HG03280 (cell line): Measurements from ENCODE around the gene ZNF695.

Experiments
- ATAC-seq: cut with Tn5 transposase; IDR thresholded peaks from one replicate; pipeline ENCODE4 v1.9.1; 2021; ENCODE audit warnings: mild to moderate bottlenecking, moderate library complexity; ENCODE audit not compliant: unreplicated experiment

ZNF695 gene

DNA sequence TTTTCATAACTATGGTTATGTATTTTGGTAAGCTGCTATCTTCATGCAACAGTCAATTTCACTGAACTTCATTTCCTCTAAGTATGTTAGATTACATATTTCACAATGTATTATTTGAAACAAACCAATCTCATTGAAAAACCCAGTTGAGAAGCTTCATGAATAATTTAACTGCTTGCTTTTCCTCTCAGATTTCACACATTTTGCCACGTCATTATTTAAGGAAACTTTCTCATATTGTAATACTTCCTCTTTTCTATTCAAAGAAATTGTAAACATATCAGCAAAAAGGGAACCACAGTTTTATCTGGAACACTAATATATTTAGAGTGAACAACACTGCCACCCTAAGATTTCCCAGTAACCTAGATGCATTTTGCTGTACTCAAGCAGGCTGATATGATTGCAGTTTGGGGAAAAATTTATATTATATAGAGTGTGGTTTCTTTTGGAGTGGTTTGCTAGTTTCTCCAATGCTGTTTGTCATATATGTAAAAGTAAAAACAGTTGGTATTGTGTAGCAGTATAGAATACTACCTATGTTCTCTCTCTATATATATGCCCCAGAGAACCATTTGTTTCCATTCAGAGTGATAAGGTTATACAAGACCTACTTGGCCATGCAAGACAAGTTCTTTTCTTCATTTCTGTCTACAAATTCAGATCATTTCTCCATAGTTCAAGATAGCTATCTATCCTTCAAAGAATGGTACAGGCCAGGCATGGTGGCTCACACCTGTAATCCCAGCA, 47.7 kb downstream of the ZNF695 start:
- ATAC-seq = peak; percentile 50

DNA sequence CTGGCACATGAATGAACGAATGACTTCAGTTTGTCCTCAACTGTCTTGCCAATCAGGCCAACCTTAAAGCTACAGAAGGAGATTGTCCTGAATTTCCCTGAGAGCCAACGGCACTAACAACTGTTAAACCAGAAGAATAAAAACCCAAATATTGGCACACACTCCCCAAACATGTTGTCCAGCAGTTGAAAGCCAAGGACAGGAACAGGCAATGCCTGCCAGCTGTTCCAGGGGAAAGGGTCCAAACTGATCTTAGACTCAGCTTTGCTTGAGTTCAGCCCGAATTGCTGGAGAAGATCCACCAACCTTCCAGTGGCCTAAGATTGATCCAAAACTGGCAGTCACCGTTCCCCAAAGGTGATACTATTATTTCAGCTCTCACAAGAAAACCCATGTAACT, 53.7 kb downstream of the ZNF695 start:
- ATAC-seq = no peak

GRCh38 chr1:246951413-246951812, 56.4 kb downstream of the ZNF695 start:
- no peak for ATAC-seq

GRCh38 chr1:246949956-246950355, 57.9 kb downstream of the ZNF695 start:
- ATAC-seq = no peak

DNA sequence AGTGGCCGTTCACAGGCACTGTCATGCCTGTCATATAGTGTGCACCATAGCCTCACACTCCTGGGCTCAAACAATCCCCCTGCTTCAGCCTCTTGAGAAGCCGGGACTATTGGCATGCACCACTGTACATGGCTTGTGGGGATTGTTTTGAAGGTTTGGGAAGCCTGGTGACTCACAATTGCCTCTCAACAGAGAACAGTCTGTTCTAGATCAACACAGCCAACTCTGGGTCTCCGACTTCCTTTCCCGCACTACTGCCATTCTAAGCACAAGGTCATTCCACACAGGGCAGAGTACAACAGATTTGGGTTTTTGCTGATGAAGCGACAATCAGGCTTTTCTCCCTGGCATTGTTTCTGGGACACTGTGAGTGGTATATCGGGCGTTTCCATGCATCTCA, 60.6 kb downstream of the ZNF695 start:
- no peak for ATAC-seq

DNA sequence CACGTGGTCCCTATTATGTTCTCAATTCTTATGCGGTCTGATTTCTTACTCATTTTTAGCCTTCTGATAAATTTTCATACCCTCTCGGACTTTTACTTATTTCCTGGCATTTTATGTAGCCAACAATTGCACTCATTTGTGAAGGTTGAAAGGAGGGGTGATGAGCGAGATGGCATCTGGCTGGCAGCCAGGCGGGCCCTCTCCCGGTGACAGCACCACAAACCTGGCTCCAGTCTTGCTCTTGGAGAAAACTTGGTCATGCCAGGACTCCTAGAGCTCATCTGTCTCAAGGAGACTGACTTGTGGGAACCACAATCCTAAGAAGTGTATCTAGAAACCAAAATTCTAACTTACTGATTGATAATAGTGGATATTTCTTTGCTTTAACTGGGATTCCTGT, 61.5 kb downstream of the ZNF695 start:
- no peak for ATAC-seq
